PC-9 (cell line): Measurements from ENCODE around the gene XPO6.

Experiments used
- EZH2 ChIP-seq: fragments of 200-600 bp; sonication (generic); IDR thresholded peaks from 2 replicates; pipeline ENCODE4 v1.8.0; 2017; ENCODE audit warnings: antibody characterized with exemption, low read depth
- TF ChIP-seq, protein P1 (sequence below): fragments of 200-600 bp; sonication (generic); conservative IDR thresholded peaks from 2 replicates; pipeline ENCODE4 v1.6.1; 2017; ENCODE audit warnings: mixed run types, antibody characterized with exemption, mild to moderate bottlenecking, moderate library complexity

DNA sequence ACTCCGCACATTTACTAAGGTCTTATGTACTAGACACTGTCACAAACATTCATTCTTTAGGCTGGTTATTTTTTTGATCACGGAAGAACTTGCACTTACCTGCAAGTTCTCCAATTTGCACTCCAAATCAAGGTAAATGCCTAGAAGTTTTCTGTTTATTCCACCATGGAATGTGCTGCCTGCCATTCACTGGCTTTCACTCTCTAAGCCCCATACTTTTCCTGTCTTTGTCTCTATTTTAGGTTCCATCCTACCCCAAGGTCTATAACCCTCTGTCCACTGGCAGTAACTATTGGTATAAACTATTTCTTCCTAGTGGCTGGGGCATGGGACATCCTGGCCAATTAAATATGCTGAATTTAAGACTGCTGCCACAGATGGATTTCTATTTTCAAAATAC, 15.9 kb downstream of the XPO6 start:
- TF ChIP-seq, protein P1, sequence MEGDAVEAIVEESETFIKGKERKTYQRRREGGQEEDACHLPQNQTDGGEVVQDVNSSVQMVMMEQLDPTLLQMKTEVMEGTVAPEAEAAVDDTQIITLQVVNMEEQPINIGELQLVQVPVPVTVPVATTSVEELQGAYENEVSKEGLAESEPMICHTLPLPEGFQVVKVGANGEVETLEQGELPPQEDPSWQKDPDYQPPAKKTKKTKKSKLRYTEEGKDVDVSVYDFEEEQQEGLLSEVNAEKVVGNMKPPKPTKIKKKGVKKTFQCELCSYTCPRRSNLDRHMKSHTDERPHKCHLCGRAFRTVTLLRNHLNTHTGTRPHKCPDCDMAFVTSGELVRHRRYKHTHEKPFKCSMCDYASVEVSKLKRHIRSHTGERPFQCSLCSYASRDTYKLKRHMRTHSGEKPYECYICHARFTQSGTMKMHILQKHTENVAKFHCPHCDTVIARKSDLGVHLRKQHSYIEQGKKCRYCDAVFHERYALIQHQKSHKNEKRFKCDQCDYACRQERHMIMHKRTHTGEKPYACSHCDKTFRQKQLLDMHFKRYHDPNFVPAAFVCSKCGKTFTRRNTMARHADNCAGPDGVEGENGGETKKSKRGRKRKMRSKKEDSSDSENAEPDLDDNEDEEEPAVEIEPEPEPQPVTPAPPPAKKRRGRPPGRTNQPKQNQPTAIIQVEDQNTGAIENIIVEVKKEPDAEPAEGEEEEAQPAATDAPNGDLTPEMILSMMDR, result no peak
- TF ChIP-seq EZH2, result no peak
